WTC11 (cell line): ENCODE data around the gene RSL1D1.

Source experiments
- ATF1 ChIP-seq: sonication (generic); formaldehyde crosslinking; IDR thresholded peaks from 2 replicates; pipeline ENCODE4 v1.8.1; 2023; ENCODE audit warnings: mild to moderate bottlenecking, moderate library complexity, missing genetic modification reagents
- FOXK1 ChIP-seq: sonication (generic); formaldehyde crosslinking; IDR thresholded peaks from 2 replicates; pipeline ENCODE4 v1.8.0; 2022; ENCODE audit warnings: mild to moderate bottlenecking, moderate library complexity, missing genetic modification reagents
- JUN ChIP-seq: sonication (generic); formaldehyde crosslinking; IDR thresholded peaks from 2 replicates; pipeline ENCODE4 v1.8.0; 2023; ENCODE audit warnings: mild to moderate bottlenecking, missing genetic modification reagents
- NR3C1 ChIP-seq: sonication (generic); formaldehyde crosslinking; conservative IDR thresholded peaks from 2 replicates; pipeline ENCODE4 v1.8.1; 2023; ENCODE audit warnings: low read depth, mild to moderate bottlenecking, missing genetic modification reagents
- ZNF416 ChIP-seq: fragments of 250-450 bp; sonication (Bioruptor Pico); IDR thresholded peaks from 2 replicates; pipeline ENCODE4 v1.9.0; 2021; ENCODE audit warnings: mild to moderate bottlenecking, inconsistent platforms
- ZNF423 ChIP-seq: fragments of 250-450 bp; sonication (Bioruptor Pico); IDR thresholded peaks from 2 replicates; pipeline ENCODE4 v2.1.2; 2022; ENCODE audit warnings: mild to moderate bottlenecking, moderate library complexity
- TF ChIP-seq, protein P1 (sequence below): fragments of 200-600 bp; IDR thresholded peaks from 2 replicates; pipeline ENCODE4 v1.8.0; 2022; ENCODE audit warnings: antibody characterized with exemption
- TF ChIP-seq, protein P2 (sequence below): sonication (generic); formaldehyde crosslinking; IDR thresholded peaks from 2 replicates; pipeline ENCODE4 v1.8.0; 2022; ENCODE audit warnings: mild to moderate bottlenecking, missing genetic modification reagents
- TF ChIP-seq, protein P3 (sequence below): sonication (generic); formaldehyde crosslinking; IDR thresholded peaks from 2 replicates; pipeline ENCODE4 v1.8.1; 2023; ENCODE audit warnings: mild to moderate bottlenecking, missing genetic modification reagents, moderate library complexity

DNA sequence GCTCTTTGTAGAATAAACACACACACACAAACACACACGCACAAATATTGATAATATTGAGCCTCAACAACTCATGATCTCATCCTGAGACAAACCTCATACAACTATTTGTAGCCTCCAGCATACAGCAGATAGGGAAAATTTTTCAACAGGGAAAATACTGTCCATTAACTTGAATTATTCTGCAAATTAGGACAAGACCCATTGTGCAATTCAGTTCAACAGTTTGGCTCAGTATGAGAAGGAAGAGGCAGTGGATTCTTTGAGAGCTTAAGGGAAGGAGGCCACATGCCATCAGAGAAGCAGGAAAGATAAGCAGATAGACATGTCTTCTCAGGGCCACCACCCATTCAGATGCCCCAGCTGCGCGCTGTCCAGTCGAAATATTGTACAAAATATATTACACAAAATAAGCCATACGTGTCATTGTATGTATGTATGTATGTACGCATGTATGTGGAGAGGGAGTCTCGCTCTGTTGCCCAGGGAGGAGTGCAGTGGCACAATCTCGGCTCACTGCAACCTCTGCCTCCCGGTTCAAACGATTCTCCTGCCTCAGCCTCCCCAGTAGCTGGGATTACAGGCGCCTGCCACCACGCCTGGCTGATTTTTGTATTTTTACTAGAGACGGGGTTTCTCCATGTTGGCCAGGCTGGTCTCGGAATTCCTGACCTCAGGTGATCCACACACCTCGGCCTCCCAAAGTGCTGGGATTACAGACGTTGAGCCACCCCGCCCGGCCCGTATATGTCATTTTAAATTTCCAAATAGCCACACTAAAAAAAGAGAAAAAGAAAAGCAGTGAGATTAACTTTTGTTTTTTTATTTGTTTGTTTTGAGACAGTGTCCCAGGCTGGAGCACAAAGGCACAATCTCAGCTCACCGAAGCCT lies 56.1 kb downstream of the RSL1D1 start:
- TF ChIP-seq, protein P1, sequence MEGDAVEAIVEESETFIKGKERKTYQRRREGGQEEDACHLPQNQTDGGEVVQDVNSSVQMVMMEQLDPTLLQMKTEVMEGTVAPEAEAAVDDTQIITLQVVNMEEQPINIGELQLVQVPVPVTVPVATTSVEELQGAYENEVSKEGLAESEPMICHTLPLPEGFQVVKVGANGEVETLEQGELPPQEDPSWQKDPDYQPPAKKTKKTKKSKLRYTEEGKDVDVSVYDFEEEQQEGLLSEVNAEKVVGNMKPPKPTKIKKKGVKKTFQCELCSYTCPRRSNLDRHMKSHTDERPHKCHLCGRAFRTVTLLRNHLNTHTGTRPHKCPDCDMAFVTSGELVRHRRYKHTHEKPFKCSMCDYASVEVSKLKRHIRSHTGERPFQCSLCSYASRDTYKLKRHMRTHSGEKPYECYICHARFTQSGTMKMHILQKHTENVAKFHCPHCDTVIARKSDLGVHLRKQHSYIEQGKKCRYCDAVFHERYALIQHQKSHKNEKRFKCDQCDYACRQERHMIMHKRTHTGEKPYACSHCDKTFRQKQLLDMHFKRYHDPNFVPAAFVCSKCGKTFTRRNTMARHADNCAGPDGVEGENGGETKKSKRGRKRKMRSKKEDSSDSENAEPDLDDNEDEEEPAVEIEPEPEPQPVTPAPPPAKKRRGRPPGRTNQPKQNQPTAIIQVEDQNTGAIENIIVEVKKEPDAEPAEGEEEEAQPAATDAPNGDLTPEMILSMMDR: no peak
- TF ChIP-seq, protein P2, sequence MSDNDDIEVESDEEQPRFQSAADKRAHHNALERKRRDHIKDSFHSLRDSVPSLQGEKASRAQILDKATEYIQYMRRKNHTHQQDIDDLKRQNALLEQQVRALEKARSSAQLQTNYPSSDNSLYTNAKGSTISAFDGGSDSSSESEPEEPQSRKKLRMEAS: no peak
- TF ChIP-seq, protein P3, sequence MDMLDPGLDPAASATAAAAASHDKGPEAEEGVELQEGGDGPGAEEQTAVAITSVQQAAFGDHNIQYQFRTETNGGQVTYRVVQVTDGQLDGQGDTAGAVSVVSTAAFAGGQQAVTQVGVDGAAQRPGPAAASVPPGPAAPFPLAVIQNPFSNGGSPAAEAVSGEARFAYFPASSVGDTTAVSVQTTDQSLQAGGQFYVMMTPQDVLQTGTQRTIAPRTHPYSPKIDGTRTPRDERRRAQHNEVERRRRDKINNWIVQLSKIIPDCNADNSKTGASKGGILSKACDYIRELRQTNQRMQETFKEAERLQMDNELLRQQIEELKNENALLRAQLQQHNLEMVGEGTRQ (CRISPR knock-in tag): no peak
- TF ChIP-seq NR3C1 (CRISPR knock-in tag) (no peak), ZNF423 (CRISPR knock-in tag) (no peak), ATF1 (CRISPR knock-in tag) (no peak), JUN (no peak), ZNF416 (CRISPR knock-in tag) (no peak), FOXK1 (CRISPR knock-in tag) (no peak)
